NOMO-1 treated with DMSO at 0.1 percent for 48 hours (cell line): ENCODE results near the gene MED28.
"Not testable (repeated sequence)": the region's sequence is repeated elsewhere in the genome, so short reads cannot be mapped to it uniquely, and the experiment has no call there.

ENCODE experiments used
- DNase-seq: peaks from one replicate; lab custom pipeline; 2025; ENCODE audit not compliant: unreplicated experiment; lab: John Stamatoyannopoulos, UW

Gene MED28

DNA sequence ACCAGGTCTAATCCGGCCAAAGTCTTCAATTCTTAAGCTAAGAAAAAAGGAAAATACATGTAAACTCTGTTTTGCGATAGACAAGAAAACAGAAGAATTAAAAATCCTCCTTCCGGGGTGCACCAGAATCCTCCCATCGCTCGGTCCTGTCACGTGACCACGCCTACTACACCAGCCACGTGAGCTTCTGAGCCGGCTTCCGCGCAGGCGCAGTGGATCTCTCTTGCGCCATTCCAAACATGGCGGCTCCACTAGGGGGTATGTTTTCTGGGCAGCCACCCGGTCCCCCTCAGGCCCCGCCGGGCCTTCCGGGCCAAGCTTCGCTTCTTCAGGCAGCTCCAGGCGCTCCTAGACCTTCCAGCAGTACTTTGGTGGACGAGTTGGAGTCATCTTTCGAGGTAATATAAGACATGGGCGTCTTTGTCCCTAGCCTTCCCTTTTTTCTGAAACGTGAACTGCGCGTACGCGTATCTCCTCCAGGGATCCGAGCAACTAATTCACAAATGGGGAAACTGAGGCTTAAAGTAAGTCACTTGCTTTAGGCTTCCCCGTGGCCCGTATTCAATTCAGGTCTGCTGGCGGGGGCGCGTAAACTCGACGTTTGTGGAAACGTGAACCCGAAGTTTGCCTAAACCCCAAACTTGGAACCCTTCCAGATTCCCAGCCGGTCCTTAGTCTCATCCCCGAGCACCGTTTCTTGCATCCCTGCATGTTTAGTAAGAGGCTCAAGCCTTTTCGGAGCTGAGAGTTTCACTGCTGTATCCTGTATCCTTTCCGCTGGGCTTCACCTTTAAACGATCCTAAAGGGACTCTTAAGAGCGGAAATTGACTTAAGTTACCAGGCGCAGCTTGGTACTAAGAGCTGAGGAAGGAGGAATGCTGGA, at the start of gene MED28:
Gene MED28, plus strand, starts transcription at position 226 of the 884 bp plus-strand sequence. Its CDS starts 14 bp downstream, at position 240.
- peak; percentile 87 for DNase-seq

- DNase-seq: no peak
Measured at GRCh38 chr4:17565846-17566245, 48.6 kb upstream of the MED28 start.

GRCh38 chr4:17567271-17567670, 47.2 kb upstream of the MED28 start:
- no peak for DNase-seq

GRCh38 chr4:17574206-17574605, 40.2 kb upstream of the MED28 start:
- no peak for DNase-seq

- not testable (repeated sequence) for DNase-seq
Measured at GRCh38 chr4:17575177-17575576, 39.3 kb upstream of the MED28 start.

DNA sequence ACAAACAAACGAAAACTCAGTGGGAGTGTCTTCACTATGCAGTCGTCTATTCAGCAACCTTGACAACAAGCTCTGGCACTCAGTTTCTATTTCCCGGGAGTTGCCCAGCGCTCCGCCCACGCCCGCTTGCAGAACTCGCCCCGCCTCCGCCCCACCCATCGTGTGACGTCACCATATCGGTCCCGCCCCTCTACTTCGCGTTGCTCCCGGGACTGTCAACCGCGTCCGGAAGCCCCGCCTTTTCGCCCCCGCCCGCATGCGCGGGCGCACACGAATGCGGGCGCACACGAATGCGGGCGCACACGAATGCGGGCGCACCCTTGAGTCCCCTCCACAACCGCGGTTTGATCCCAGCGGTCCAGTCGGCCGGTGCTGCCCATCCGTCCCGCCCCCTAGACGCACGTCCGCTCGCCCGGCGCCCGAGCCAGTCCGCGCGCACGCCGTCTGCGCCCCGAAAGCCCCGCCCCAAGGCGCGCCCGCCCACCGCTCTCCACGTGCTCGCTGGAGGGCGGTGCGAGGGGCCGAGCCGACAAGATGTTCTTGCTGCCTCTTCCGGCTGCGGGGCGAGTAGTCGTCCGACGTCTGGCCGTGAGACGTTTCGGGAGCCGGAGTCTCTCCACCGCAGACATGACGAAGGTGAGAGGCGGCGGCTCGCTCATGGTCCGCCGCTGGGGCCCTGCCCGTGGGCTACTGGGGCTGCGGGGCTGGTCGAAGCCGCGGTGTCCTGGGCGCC, 37.3 kb upstream of the MED28 start, which contains the start of gene LAP3:
Gene LAP3, plus strand, starts transcription at position 267 of the 733 bp plus-strand sequence. Its CDS starts 268 bp downstream, at position 535.
- DNase-seq: peak; percentile 94

- DNase-seq: peak; percentile 30
Measured at GRCh38 chr4:17577665-17578481, 36.6 kb upstream of the MED28 start.

DNA sequence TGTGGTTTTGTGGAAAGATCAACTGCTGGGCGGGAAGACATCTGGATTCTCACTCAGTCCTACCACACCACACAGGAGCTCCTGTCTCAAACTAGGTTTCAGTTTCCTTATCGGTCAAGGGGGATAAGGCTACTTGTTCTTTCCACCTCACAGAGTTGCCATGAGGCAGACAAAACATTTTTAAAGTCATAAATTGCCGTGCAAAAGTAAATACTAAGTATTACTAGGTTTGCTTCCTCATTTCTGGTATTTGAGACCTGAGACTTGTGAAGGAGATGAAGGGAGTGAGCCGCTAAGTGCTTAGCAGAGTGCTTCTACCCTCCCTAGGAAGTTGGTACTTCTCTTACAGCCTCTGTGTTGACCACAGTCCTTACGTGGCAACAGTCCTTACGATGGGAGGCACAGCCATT, 36.0 kb upstream of the MED28 start:
- DNase-seq: peak; percentile 48

DNA sequence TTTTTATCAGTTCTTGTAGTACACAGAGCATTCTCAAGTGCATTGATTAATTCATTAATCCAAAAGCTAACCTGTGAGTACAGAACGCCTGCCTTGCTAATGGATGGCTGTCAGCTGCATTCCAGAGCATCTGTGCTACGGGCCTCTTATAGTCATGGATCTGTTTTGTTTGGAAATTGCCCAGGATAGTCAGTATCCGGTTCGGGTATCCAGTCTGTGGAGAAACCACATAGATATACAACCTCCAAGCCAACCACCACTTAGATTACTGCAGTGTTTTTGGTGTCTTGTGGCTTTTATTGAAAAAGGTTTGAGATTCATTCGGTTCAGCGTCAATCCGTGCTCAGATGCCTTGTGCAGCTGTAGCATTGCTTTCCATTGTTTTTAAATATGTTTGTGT, 33.5 kb upstream of the MED28 start:
- no peak for DNase-seq

DNA sequence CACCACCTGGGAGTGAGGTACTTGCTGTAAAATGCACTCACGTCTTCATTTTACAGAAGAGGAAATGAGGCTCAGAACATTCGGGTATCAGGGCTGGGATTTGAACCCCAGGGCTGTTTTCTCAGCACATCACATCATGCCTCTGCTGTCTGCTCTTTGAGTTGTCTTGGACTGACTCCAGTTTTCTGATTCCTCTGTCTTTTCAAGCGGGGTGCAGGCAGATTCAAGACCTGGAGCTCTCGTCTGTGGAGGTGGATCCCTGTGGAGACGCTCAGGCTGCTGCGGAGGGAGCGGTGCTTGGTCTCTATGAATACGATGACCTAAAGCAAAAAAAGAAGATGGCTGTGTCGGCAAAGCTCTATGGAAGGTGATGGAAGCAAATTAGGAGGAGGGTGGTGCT, 31.2 kb upstream of the MED28 start:
- DNase-seq: no peak

GRCh38 chr4:17583941-17584340, 30.5 kb upstream of the MED28 start:
- no peak for DNase-seq

DNA sequence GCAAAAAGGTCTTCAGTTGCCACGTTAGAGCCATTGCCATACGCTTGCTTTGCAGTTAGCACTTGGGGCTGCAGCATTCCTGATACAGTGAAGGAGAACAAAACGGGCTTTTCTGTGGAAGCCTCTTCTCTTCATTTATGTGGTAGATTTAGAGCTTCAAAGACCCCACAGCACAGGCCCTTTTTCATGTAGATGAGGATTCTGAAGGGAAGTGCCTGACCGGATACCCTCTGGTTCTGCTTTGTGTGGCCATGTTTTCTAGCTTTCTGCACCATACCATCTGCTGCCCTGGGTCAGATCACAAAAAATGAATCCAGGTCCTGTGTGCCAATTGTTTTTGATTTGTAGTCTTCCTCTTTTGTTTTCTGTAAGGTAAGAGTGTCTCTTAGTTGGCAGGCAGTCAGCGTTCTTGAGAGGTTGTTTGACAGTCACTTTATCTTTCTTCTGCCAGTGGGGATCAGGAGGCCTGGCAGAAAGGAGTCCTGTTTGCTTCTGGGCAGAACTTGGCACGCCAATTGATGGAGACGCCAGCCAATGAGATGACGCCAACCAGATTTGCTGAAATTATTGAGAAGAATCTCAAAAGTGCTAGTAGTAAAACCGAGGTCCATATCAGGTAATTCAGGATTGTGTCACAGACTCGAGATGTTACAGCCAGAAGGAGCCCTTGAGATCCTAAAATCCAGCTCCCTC, 29.8 kb upstream of the MED28 start:
- DNase-seq: no peak

- DNase-seq: no peak
Measured at GRCh38 chr4:17587094-17587822, 27.2 kb upstream of the MED28 start.

- no peak for DNase-seq
Measured at GRCh38 chr4:17589355-17589754, 25.1 kb upstream of the MED28 start.

DNA sequence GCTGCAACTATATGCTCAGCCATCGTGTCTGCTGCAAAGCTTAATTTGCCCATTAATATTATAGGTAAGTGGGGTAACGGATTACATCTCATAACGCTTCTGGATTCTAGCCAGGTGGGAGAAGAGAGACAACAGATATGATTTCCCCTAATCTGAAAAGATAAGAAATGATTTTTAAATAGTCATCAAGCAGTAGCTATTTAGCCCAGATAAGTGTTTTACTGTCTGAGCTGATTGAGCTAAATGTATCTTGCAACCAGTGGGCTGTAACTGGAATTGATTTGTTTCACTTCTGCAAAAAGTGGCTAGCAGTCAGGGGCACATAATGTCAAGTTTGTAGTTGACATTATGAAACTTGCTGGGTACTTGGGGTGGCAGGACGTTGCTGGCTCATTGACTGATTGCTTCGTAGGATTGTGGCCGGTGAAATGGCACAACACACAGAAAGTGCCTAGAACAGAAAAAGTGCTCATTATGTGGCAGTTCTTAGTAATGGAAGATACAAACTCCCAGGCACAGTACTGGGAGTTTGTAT, 18.9 kb upstream of the MED28 start:
- peak; percentile 96 for DNase-seq

DNA sequence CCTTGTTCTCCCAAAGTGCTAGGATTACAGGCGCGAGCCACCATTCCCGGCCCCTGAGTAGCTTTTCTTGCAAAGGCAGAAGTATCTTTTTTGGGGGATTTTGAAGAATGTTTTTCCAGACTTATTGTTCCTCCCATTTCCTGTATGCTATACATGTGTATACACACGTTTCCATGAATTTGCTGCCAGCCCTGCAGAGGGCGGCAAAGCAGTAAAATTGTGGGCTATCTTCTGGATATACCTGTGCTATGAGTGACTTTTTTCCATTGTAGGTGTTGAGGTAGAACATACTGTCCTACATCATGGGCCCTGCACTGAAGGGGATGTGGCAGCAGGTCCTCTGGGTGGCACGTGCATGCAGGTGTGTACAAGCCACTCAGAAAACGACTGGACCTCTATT, 16.9 kb upstream of the MED28 start:
- no peak for DNase-seq

DNA sequence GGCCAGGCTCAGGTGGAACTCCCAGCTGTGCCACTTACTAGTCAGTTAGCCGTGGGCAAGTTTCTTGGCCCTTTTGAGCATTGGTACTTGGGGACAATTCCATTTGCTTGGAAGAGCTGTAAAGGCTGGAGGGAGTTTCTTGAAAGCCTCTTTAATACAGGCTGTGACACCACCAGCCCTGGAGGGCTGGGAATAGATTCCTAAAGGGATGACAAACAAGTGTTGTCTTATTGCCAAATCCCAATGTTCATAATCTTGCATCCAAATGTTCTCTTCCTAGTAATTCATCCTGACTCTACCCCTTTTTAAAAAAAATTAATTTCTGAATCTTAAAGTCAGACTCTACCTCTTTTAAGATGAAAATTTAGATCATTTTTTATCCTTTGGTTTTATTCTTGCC, 14.6 kb upstream of the MED28 start:
- DNase-seq: no peak

GRCh38 chr4:17605236-17605635, 9.2 kb upstream of the MED28 start:
- DNase-seq: no peak

DNA sequence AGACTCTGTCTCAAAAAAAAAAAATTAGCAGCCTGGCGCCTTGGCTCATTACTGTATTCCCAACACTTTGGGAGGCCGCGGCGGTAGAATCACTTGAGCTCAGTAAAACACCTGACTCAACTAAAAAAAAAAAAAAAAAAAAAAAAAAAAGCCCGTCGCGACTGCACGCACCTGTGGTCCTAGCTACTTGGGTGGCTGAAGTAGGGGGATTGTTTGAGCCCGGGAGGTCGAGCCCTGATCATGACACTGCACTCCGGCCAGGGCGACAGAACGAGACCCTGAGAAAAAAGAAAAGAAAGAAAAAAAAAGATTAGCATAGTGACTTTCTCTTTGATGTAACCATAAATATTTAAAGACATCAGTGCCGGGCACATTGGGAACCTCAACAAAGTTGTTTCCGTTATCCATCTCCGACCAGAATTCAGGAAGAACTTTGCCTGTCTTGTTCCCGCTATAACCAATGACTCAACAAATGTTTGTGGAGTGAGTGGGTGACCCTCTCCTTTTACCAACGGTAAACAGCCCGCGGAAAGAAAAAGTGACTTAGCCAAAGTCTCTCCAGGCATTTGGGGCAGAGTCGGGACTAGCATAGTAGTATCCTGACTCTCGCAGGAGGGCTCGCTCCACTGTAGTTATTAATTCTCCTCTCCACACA, 553 bp upstream of the MED28 start:
- DNase-seq: no peak
